Activated B cell treated with CpG ODN at 0.5 μM for 24 hours (primary cell): Measurements from ENCODE around the gene MSANTD1. TPM values are rescaled to one million over a fixed set of nuclear protein-coding genes. Genes with fewer than 3 reads are reported as not detected.
A peak's percentile ranks its signal among the peaks of the same experiment; 100 is the strongest.

Experiments
- ATAC-seq: fragments of 200-7000 bp; cut with Tn5 transposase; one replicate; pipeline ENCODE4 v1.10.0; 2021; ENCODE audit warnings: low read depth, mild to moderate bottlenecking, moderate library complexity
- CTCF ChIA-PET: fragments of 350-600 bp; sonication (Branson Sonifier 250); formaldehyde crosslinking; loops from one replicate; lab custom pipeline; 2021; ENCODE audit warnings: antibody characterized with exemption; lab: Charles Lee
- POLR2A ChIA-PET: fragments of 350-600 bp; sonication (Branson Sonifier 250); formaldehyde crosslinking; loops from one replicate; lab custom pipeline; 2021; ENCODE audit warnings: antibody characterized with exemption; lab: Charles Lee
- DNase-seq: peaks from one replicate; pipeline ENCODE4 v3.0.0; 2022
- H3K27ac Mint-ChIP-seq: one replicate; pipeline ENCODE4 v1.8.0; 2020; ENCODE audit warnings: mixed read lengths
- H3K27me3 Mint-ChIP-seq: one replicate; pipeline ENCODE4 v1.8.0; 2021; ENCODE audit warnings: mixed read lengths
- H3K36me3 Mint-ChIP-seq: one replicate; pipeline ENCODE4 v1.8.0; 2021; ENCODE audit warnings: low read depth, mixed read lengths
- H3K4me1 Mint-ChIP-seq: one replicate; pipeline ENCODE4 v1.8.0; 2021; ENCODE audit warnings: mixed read lengths
- H3K4me3 Mint-ChIP-seq: one replicate; pipeline ENCODE4 v1.8.0; 2020; ENCODE audit warnings: mild to moderate bottlenecking, mixed read lengths
- H3K9me3 Mint-ChIP-seq: one replicate; pipeline ENCODE4 v1.8.0; 2020; ENCODE audit warnings: mixed read lengths
- intact Hi-C: fragments of 100-400 bp; cut with micrococcal nuclease; formaldehyde crosslinking; loops from one replicate; pipeline ENCODE4 v1.15.1; 2024
- total RNA-seq: library from RNA; stranded (reverse); gene quantifications from 2 replicates; pipeline ENCODE4 v1.2.3, GENCODE V29; 2022
- TF ChIP-seq, protein P1 (sequence below): fragments of 200-600 bp; IDR thresholded peaks from one replicate; pipeline ENCODE4 v1.8.0; 2022; ENCODE audit warnings: antibody characterized with exemption, mild to moderate bottlenecking

Gene MSANTD1
- total RNA-seq, 1 donor from 2014 or later = 5.0 TPM

DNA sequence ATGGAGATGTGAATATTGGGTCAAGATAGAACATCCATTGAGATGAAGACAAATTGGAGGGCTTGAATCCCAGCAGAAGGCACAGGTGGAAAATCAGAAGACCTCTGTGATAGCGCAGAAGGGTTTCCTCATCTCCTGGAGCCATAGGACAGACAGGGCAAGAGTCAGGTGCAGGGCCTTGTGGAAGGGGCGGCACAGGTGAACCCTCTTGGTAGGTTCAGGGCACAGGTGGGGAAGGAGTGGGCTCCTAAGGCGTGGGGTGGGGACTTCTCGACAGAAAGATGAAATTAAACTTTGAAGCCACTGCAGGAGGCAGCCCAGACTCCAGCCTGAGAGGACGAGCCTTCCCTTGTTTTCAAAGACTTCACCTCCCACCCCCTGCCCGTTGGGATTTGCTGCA, 34.5 kb downstream of the MSANTD1 start:
- Mint-ChIP-seq H3K27ac (no peak overlapping the region), H3K4me1 (peaks cover 13% of the 10 kb centered on the region), H3K4me3 (no peak overlapping the region), H3K27me3 (no peaks in the 10 kb centered on the region), H3K9me3 (peaks cover 9% of the 10 kb centered on the region), H3K36me3 (no peaks in the 10 kb centered on the region)
- ChIA-PET CTCF (no interaction called here), POLR2A (no interaction called here)
- ATAC-seq = no peak
- no peak for DNase-seq
- intact Hi-C loops = no loop called here
- TF ChIP-seq, protein P1, sequence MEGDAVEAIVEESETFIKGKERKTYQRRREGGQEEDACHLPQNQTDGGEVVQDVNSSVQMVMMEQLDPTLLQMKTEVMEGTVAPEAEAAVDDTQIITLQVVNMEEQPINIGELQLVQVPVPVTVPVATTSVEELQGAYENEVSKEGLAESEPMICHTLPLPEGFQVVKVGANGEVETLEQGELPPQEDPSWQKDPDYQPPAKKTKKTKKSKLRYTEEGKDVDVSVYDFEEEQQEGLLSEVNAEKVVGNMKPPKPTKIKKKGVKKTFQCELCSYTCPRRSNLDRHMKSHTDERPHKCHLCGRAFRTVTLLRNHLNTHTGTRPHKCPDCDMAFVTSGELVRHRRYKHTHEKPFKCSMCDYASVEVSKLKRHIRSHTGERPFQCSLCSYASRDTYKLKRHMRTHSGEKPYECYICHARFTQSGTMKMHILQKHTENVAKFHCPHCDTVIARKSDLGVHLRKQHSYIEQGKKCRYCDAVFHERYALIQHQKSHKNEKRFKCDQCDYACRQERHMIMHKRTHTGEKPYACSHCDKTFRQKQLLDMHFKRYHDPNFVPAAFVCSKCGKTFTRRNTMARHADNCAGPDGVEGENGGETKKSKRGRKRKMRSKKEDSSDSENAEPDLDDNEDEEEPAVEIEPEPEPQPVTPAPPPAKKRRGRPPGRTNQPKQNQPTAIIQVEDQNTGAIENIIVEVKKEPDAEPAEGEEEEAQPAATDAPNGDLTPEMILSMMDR = no peak

DNA sequence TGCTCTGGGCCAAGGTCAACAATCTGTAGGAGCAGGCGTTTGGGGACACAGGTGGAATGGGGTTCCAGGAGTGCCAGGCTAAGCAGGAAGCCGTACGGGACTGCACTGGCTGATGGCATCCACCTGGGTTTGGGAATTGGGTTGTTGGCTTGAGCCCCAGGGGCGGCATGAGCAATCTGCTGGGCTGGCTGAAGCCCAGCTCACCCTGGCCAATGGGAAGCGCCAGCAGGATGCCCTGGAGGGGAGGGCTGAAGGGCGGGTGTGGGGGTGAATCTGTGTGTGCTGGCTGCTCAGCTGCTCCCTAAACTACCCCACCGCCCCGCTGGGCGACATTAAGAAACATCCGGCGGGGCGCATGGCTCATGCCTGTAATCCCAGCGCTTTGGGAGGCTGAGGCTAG, 35.0 kb downstream of the MSANTD1 start:
- ATAC-seq (no peak), DNase-seq (no peak)
- Mint-ChIP-seq H3K27ac (no peak overlapping the region), H3K36me3 (no peaks in the 10 kb centered on the region), H3K27me3 (peaks cover 2% of the 10 kb centered on the region), H3K4me1 (peaks cover 13% of the 10 kb centered on the region), H3K4me3 (no peak overlapping the region), H3K9me3 (peaks cover 8% of the 10 kb centered on the region)
- CTCF ChIA-PET = no interaction called here
- TF ChIP-seq, protein P1 = no peak
- intact Hi-C loops = no loop called here
- POLR2A ChIA-PET = no interaction called here

DNA sequence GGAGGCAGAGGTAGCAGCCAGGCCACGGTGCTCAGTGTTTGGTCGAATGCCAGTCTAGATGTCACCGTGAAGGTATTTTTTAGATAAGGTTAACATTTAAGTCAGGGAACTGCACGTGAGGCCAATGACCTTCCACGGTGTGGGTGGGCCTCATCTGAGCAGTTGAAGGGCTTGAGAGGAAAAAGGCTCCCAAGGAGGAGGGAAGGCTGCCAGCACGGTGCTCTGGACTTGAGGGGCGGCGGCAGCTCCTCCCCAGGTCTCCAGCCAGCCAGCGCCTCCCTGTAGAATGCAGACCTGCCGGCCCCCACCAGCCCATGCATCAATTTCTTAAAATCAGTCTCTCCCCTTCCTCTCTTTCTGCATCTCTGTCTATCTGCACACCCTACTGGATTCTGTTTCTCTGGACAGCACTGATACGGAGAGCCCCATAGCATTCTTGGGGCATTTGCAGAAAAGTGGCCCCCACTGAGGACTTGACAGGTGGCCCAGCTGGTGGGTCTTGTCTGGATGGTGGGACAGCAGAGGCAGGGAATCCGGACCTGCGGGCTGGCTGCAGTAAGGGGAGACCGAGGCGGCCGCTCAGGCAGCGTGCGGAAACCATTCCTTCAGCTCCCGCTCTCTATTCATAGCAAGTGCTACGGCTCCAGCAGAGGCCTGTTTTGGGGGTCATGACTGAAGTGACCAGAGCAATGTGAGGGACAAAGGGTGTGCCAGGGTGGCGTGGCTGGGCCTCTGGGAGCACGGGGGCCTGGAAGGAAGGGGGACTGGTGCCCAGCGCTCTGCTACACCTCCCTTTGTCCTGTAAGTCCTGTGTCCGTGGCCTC, 36.0 kb downstream of the MSANTD1 start:
- intact Hi-C loops = no loop called here
- ATAC-seq = no peak
- no peaks in the 10 kb centered on the region for H3K36me3 Mint-ChIP-seq
- H3K4me3 Mint-ChIP-seq = no peak overlapping the region
- H3K9me3 Mint-ChIP-seq = peaks cover 4% of the 10 kb centered on the region
- no peak for DNase-seq
- H3K4me1 Mint-ChIP-seq = peaks cover 13% of the 10 kb centered on the region
- peaks cover 7% of the 10 kb centered on the region for H3K27me3 Mint-ChIP-seq
- TF ChIP-seq, protein P1 = no peak
- H3K27ac Mint-ChIP-seq = peak overlapping the region; percentile 35
- POLR2A ChIA-PET = no interaction called here
- CTCF ChIA-PET = no interaction called here

DNA sequence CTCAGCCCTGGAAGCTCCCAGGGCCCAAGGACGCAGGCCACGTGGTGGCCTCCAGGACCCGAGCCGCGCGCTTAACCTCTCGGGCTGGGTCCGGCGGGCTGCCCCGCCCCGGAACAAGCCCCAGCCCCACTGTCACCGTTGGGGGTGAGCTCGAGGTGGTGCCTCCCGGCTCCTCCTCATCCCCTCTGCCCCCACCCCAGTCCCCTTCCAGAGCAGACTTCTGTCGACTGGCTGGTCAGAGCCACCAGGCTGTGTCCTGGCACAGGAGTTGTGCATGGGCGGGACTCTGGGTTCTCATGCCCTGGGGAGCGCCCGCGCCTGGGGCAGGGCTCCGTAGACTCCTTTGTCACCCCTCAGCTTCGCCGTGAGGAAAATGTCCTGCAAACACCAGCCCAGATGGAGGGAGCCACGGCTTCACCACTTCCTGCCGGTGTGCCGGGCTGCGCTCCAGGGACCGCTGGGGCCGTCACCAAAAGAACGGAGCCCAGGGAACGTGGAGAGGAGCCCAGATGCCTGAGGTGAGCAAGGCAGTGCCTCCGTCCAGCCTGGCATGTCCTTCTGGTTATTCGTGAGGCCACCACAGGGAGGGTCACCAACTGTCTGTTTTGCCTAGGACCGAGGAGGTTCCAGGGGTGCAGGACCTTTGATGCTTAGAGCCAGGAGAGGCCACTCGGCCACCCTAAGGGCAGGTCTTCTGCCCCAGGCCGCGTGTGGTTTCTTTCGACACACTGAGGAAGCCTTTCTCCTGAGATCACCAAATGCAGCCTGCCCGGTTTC, 36.8 kb downstream of the MSANTD1 start:
- ChIA-PET POLR2A (interaction anchor here (0.6 to 1.5 kb wide), 4 partner anchors 11 to 44 kb away, joined by 3 to 6 read pairs (median 3); no protein-coding TSS in a partner anchor), CTCF (interaction anchor here (1.8 kb wide), 1 partner anchor 60 kb away, joined by 7 read pairs; no protein-coding TSS in a partner anchor)
- peak; percentile 55 for DNase-seq

More for the DNA sequence above, 36.8 kb downstream of the MSANTD1 start:
- H3K27ac Mint-ChIP-seq = peak overlapping the region; percentile 66
- H3K4me3 Mint-ChIP-seq = peak overlapping the region; percentile 63
- H3K4me1 Mint-ChIP-seq = peaks cover 13% of the 10 kb centered on the region
- peaks cover 4% of the 10 kb centered on the region for H3K9me3 Mint-ChIP-seq
- no peaks in the 10 kb centered on the region for H3K36me3 Mint-ChIP-seq
- TF ChIP-seq, protein P1 = no peak
- intact Hi-C loops = loop anchor here (2.0 kb wide), 1 partner anchor 29 kb away; no protein-coding TSS in a partner anchor
- peak; percentile 96 for ATAC-seq
- H3K27me3 Mint-ChIP-seq = peaks cover 10% of the 10 kb centered on the region
